Psoas muscle (tissue), 8 donors: ENCODE data around the gene STK25. TPM values are rescaled to one million over a fixed set of nuclear protein-coding genes. Genes with fewer than 3 reads are reported as not detected.

Experiments
- ATAC-seq, 4 donors: fragments of 200-7000 bp; cut with Tn5 transposase; one replicate each; pipeline ENCODE4 v1.9.1; 2020; ENCODE audit warnings: moderate library complexity in 3 of 4, mild to moderate bottlenecking in 2 of 4
- DNase-seq, 2 donors: peaks; one replicate each; pipeline ENCODE4 v3.0.0-alpha.2; 2020
- H3K27ac ChIP-seq: fragments of 200-600 bp; one replicate; pipeline ENCODE4 v1.8.0; 2022
- H3K27me3 ChIP-seq, 3 donors: fragments of 200-600 bp in 1 of 3; one replicate each; pipeline versions ENCODE4 v1.6.1 to v1.8.0; 2013 to 2022; ENCODE audit warnings: low read length in 2 of 3, mild to moderate bottlenecking in 2 of 3, moderate library complexity in 1 of 3; ENCODE audit not compliant: insufficient read depth in 3 of 3
- H3K36me3 ChIP-seq, 2 donors: fragments of 200-600 bp in 1 of 2; one replicate each; pipeline versions ENCODE4 v1.6.1 to v1.8.0; 2013 to 2022; ENCODE audit warnings: low read depth in 1 of 2, mild to moderate bottlenecking in 1 of 2, moderate library complexity in 1 of 2; ENCODE audit not compliant: insufficient read depth in 1 of 2
- H3K4me1 ChIP-seq: fragments of 200-600 bp; one replicate; pipeline ENCODE4 v1.8.0; 2022
- H3K4me3 ChIP-seq: fragments of 200-600 bp; one replicate; pipeline ENCODE4 v1.8.0; 2022; ENCODE audit warnings: mild to moderate bottlenecking
- H3K9me3 ChIP-seq: fragments of 200-600 bp; one replicate; pipeline ENCODE4 v1.8.0; 2022
- CTCF ChIP-seq: fragments of 200-600 bp; IDR thresholded peaks from one replicate; pipeline ENCODE4 v1.8.0; 2022; ENCODE audit warnings: antibody characterized with exemption
- WGBS, 3 donors: extraction: QIAGEN DNeasy Blood & Tissue Kit; methylation state at CpG; one replicate each; pipeline versions ENCODE4 v1.1.6 to v1.1.7; 2013; 5-methylcytosine and 5-hydroxymethylcytosine counted together
- intact Hi-C, 2 donors: fragments of 100-400 bp; cut with DNase I; formaldehyde crosslinking; loops; one replicate each; pipeline versions ENCODE4 v1.11.0 to v1.14.2; 2022
- polyA plus RNA-seq, 3 donors: library from polyadenylated mRNA; stranded (reverse); fragments of 200-250 nt; gene quantifications; one replicate each; pipeline ENCODE4 v1.2.3, GENCODE V29; 2013
- total RNA-seq, 4 donors: library from RNA; stranded (reverse); fragmentation: NEBNext Ultra II Directional in 2 of 4; extraction: Animal tissue kit (Norgen Biotek cat#: 25700) in 2 of 4; gene quantifications; one replicate each; pipeline versions ENCODE4 v1.2.1 to v1.2.4, GENCODE V29; 2021 to 2023
- donor health status: healthy with polysubstance abuse.
- donor health status: DM: no; HTN: no; CAD: no; lungs with moderate emphysema.
- donor health status: Bipolar disorder and iron deficiency.
- donor health status: healthy.
- donor health status: DM: yes; HTN: yes; CAD: no.
- donor health status: DM: no; HTN: no; CAD: no.
- donor health status: DM: no; HTN: no; CAD: no.
- donor health status: DM: yes; HTN: yes; CAD: no.

Gene STK25
- total and polyA plus RNA-seq, 7 donors, result 227 to 489 (median 281) TPM

- Histone ChIP-seq H3K27me3 (peaks cover 0 to 4% (median 0%) of the 10 kb centered on the region in 3 donors), H3K9me3 (no peaks in the 10 kb centered on the region), H3K27ac (no peak overlapping the region), H3K4me1 (no peaks in the 10 kb centered on the region), H3K4me3 (no peak overlapping the region), H3K36me3 (no peaks in the 10 kb centered on the region)
- no peak for TF ChIP-seq CTCF
- intact Hi-C loops, result no loop called here
- ATAC-seq, result no peak
- 65 to 75% (median 69%) methylated on average over 11 of the region's 11 CpGs for WGBS, 3 donors
- DNase-seq, result no peak
Measured at GRCh38 chr2:241519669-241520068, 11.3 kb upstream of the STK25 start.

GRCh38 chr2:241517297-241517696 is 8.9 kb upstream of the STK25 start:
- H3K36me3 ChIP-seq, result no peaks in the 10 kb centered on the region
- H3K4me1 ChIP-seq, result no peaks in the 10 kb centered on the region
- no peak for DNase-seq
- TF ChIP-seq CTCF, result no peak
- ATAC-seq, result no peak
- intact Hi-C loops, result no loop called here
- 94 to 96% (median 95%) methylated on average over 6 of the region's 6 CpGs for WGBS, 3 donors
- H3K4me3 ChIP-seq, result no peak overlapping the region
- no peak overlapping the region for H3K27ac ChIP-seq
- H3K27me3 ChIP-seq, result peaks cover 0 to 4% (median 0%) of the 10 kb centered on the region in 3 donors
- no peaks in the 10 kb centered on the region for H3K9me3 ChIP-seq

- DNase-seq (no peak), ATAC-seq (no peak)
- whole genome bisulfite sequencing, 3 donors, result 95 to 98% (median 96%) methylated on average over 3 of the region's 3 CpGs
- no peak for TF ChIP-seq CTCF
- H3K27ac ChIP-seq, result no peak overlapping the region
- no peaks in the 10 kb centered on the region for H3K4me1 ChIP-seq
- intact Hi-C loops, result no loop called here
- H3K4me3 ChIP-seq, result no peak overlapping the region
- no peaks in the 10 kb centered on the region for H3K9me3 ChIP-seq
- peaks cover 0 to 4% (median 0%) of the 10 kb centered on the region in 3 donors for H3K27me3 ChIP-seq
- H3K36me3 ChIP-seq, result peaks cover 0 to 3% of the 10 kb centered on the region in 2 donors
Measured at GRCh38 chr2:241516520-241516965, 8.2 kb upstream of the STK25 start.

DNA sequence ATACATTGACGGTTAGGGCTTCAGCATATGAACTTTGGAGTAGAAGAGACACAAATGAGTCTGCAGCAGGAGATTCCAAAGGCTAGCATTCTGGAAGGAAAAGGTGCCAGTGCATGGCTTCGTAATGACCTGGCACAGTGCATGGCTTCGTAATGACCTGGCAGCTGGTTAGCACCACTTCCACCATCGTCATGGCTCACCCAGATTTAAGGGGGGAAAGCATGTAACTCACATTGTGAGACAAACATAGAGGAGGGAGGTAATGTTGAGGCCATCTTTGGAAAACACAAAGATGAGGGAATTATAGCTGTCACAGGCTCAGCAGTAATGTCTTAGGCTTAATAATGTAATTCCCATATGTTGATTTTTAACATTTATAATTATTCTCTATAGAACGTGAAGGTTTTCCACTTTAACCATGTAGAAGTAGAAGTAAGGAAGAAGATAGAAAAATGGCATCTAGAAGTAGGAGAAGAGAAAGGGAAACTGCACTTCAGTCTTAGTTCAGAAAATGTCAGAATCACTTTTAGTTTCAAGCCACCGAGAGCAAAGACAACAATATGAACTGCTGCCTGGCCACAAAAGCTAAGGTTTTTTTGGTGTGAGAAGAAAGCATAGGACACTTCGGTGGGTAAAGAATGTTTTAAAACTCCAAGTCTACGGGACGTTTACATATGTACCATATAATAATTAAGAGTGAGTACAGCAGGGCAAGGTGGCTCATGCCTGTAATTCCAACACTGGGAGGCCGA is 6.8 kb upstream of the STK25 start:
- H3K27ac ChIP-seq, result no peak overlapping the region
- 42 to 58% (median 45%) methylated on average over 10 of the region's 10 CpGs for WGBS, 3 donors
- H3K27me3 ChIP-seq, result peaks cover 0 to 1% (median 0%) of the 10 kb centered on the region in 3 donors
- H3K4me1 ChIP-seq, result no peaks in the 10 kb centered on the region
- no peaks in the 10 kb centered on the region for H3K9me3 ChIP-seq
- ATAC-seq, result peak; percentile 25 to 55 (median 36)
- H3K36me3 ChIP-seq, result peaks cover 0 to 12% of the 10 kb centered on the region in 2 donors
- no peak overlapping the region for H3K4me3 ChIP-seq
- DNase-seq, result no peak
- no peak for TF ChIP-seq CTCF
- intact Hi-C loops, result no loop called here
